SK-N-SH treated with all-trans-retinoic acid at 6 μM for 48 hours (cell line): ENCODE results near the gene CRHR1.

Experiments used
- ARNTL ChIP-seq: fragments of 450-650 bp; formaldehyde crosslinking; IDR thresholded peaks from 2 replicates; pipeline ENCODE4 v1.5.0; 2020; ENCODE audit warnings: low read depth, mild to moderate bottlenecking, moderate library complexity, borderline replicate concordance
- BACH2 ChIP-seq: fragments of 250-450 bp; sonication (Bioruptor Pico); IDR thresholded peaks from 2 replicates; pipeline ENCODE4 v1.9.0; 2021; ENCODE audit warnings: mild to moderate bottlenecking, borderline replicate concordance
- ISL1 ChIP-seq: fragments of 250-450 bp; sonication (Bioruptor Pico); IDR thresholded peaks from 2 replicates; pipeline ENCODE4 v2.1.2; 2022; ENCODE audit warnings: mild to moderate bottlenecking, moderate library complexity
- PATZ1 ChIP-seq: fragments of 250-450 bp; sonication (Bioruptor Pico); IDR thresholded peaks from 2 replicates; pipeline ENCODE4 v1.8.0; 2020; ENCODE audit warnings: mild to moderate bottlenecking, moderate library complexity, borderline replicate concordance
- POU6F1 ChIP-seq: fragments of 250-450 bp; sonication (Bioruptor Pico); IDR thresholded peaks from 2 replicates; pipeline ENCODE4 v1.8.0; 2021; ENCODE audit warnings: low read depth, mild to moderate bottlenecking, moderate library complexity, borderline replicate concordance
- RARB ChIP-seq: fragments of 250-450 bp; sonication (Bioruptor Pico); IDR thresholded peaks from 2 replicates; pipeline ENCODE4 v1.8.0; 2021; ENCODE audit warnings: mild to moderate bottlenecking, moderate library complexity
- SNAI2 ChIP-seq: fragments of 250-450 bp; sonication (Bioruptor Pico); IDR thresholded peaks from 2 replicates; pipeline ENCODE4 v1.5.0; 2020; ENCODE audit warnings: mild to moderate bottlenecking, moderate library complexity
- TCF4 ChIP-seq: fragments of 250-450 bp; sonication (Bioruptor Pico); IDR thresholded peaks from 2 replicates; pipeline ENCODE4 v1.8.0; 2021; ENCODE audit warnings: mild to moderate bottlenecking, moderate library complexity, borderline replicate concordance
- TOX ChIP-seq: fragments of 250-450 bp; sonication (Bioruptor Pico); IDR thresholded peaks from 2 replicates; pipeline ENCODE4 v1.8.0; 2021; ENCODE audit warnings: mild to moderate bottlenecking, moderate library complexity, borderline replicate concordance
- ZFP3 ChIP-seq: fragments of 250-450 bp; sonication (Bioruptor Pico); IDR thresholded peaks from 2 replicates; pipeline ENCODE4 v1.5.0; 2020; ENCODE audit warnings: mild to moderate bottlenecking, moderate library complexity
- ZFP30 ChIP-seq: fragments of 450-650 bp; formaldehyde crosslinking; IDR thresholded peaks from 2 replicates; pipeline ENCODE4 v1.5.0; 2022; ENCODE audit warnings: mild to moderate bottlenecking, moderate library complexity
- ZNF8 ChIP-seq: fragments of 450-650 bp; formaldehyde crosslinking; IDR thresholded peaks from 2 replicates; pipeline ENCODE4 v1.5.0; 2020; ENCODE audit warnings: mild to moderate bottlenecking, moderate library complexity
- TF ChIP-seq, protein P1 (sequence below): fragments of 250-450 bp; sonication (Bioruptor Pico); IDR thresholded peaks from 2 replicates; pipeline ENCODE4 v1.5.1; 2020; ENCODE audit warnings: low read depth, mild to moderate bottlenecking, moderate library complexity

DNA sequence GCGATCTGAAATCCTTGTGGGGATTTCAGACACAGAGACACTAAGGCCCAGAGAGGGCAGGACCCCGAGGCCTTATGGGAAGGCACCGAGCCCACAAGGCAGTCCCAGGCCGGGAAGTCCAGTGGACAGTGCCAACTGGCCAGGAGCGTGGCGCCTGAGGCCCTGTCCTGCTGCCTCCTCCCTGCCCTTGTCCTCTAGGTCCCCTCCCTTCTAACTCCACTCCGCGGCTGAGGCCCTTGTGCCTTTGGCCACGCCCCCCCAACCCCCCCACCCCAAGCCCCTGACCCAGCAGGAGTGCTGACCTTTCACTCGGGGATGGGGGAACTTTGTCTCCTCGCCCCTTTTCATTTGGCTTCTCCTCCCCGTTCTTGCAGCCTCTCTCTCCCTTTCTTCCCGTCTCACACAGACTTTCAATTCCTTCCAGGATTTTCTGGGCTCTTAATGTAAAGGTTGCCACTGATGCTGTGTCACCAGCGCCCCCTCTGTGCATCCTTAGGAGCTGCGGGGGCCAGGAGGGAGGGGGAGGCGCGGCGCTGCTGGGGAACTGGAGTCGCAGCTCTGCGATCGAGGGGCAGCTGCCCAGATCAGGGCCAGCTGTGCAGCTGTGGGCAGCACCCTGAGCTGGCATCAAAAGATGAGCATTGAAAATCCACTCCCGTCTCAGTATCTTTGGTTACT, 29.1 kb downstream of the CRHR1 start:
- TF ChIP-seq RARB (CRISPR knock-in tag) (no peak), ZNF8 (CRISPR knock-in tag) (no peak), BACH2 (CRISPR knock-in tag) (no peak), PATZ1 (CRISPR knock-in tag) (no peak), ARNTL (CRISPR knock-in tag) (no peak), TCF4 (CRISPR knock-in tag) (no peak), ZFP30 (no peak), ZFP3 (no peak), POU6F1 (no peak), SNAI2 (CRISPR knock-in tag) (no peak), TOX (CRISPR knock-in tag) (no peak), ISL1 (no peak)
- TF ChIP-seq, protein P1, sequence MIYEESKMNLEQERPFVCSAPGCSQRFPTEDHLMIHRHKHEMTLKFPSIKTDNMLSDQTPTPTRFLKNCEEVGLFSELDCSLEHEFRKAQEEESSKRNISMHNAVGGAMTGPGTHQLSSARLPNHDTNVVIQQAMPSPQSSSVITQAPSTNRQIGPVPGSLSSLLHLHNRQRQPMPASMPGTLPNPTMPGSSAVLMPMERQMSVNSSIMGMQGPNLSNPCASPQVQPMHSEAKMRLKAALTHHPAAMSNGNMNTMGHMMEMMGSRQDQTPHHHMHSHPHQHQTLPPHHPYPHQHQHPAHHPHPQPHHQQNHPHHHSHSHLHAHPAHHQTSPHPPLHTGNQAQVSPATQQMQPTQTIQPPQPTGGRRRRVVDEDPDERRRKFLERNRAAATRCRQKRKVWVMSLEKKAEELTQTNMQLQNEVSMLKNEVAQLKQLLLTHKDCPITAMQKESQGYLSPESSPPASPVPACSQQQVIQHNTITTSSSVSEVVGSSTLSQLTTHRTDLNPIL (CRISPR knock-in tag), result no peak
